ENCODE measurements around the gene MARK3.
A peak's percentile ranks its signal among the peaks of the same experiment; 100 is the strongest.

MARK3 gene

GRCh38 chr14:103530390-103530789 is 145.2 kb downstream of the MARK3 start:
- H3K36me3 ChIP-seq (ENCODE audit: control insufficient read depth, insufficient read depth, low read length): no peaks in the 10 kb centered on the region
- WGBS, 2 experiments: 70 to 72% methylated on average over 7 of the region's 7 CpGs
- peak overlapping the region; percentile 78 for H3K4me3 ChIP-seq (ENCODE audit: insufficient read depth, low read depth, low read length)
- H3K4me1 ChIP-seq (ENCODE audit: control insufficient read depth, insufficient read depth, low read length): peaks cover 12% of the 10 kb centered on the region
- H3K27me3 ChIP-seq (ENCODE audit: control insufficient read depth, insufficient read depth, low read length, poor library complexity, severe bottlenecking): no peaks in the 10 kb centered on the region
- H3K27ac ChIP-seq (ENCODE audit: insufficient read depth, low read depth, low read length, poor library complexity, severe bottlenecking): no peak overlapping the region
- H3K9me3 ChIP-seq (ENCODE audit: control insufficient read depth, low read length): no peaks in the 10 kb centered on the region

- Histone ChIP-seq H3K27ac (ENCODE audit: insufficient read depth, low read depth, low read length, poor library complexity, severe bottlenecking) (no peak overlapping the region), H3K27me3 (ENCODE audit: control insufficient read depth, insufficient read depth, low read length, poor library complexity, severe bottlenecking) (no peaks in the 10 kb centered on the region), H3K9me3 (ENCODE audit: control insufficient read depth, low read length) (no peaks in the 10 kb centered on the region), H3K4me3 (ENCODE audit: insufficient read depth, low read depth, low read length) (no peak overlapping the region), H3K4me1 (ENCODE audit: control insufficient read depth, insufficient read depth, low read length) (peaks cover 12% of the 10 kb centered on the region), H3K36me3 (ENCODE audit: control insufficient read depth, insufficient read depth, low read length) (no peaks in the 10 kb centered on the region)
- 91 to 94% methylated on average over 11 of the region's 11 CpGs for WGBS, 2 experiments
Measured at GRCh38 chr14:103530831-103531230, 145.6 kb downstream of the MARK3 start.

- Histone ChIP-seq H3K4me3 (ENCODE audit: insufficient read depth, low read depth, low read length) (no peak overlapping the region), H3K36me3 (ENCODE audit: control insufficient read depth, insufficient read depth, low read length) (no peaks in the 10 kb centered on the region), H3K27me3 (ENCODE audit: control insufficient read depth, insufficient read depth, low read length, poor library complexity, severe bottlenecking) (no peaks in the 10 kb centered on the region), H3K4me1 (ENCODE audit: control insufficient read depth, insufficient read depth, low read length) (peaks cover 12% of the 10 kb centered on the region), H3K27ac (ENCODE audit: insufficient read depth, low read depth, low read length, poor library complexity, severe bottlenecking) (no peak overlapping the region), H3K9me3 (ENCODE audit: control insufficient read depth, low read length) (no peaks in the 10 kb centered on the region)
- 94 to 96% methylated on average over 15 of the region's 15 CpGs for WGBS, 2 experiments
Measured at GRCh38 chr14:103531421-103532215, 146.4 kb downstream of the MARK3 start.

- H3K9me3 ChIP-seq (ENCODE audit: control insufficient read depth, low read length): no peaks in the 10 kb centered on the region
- no peak overlapping the region for H3K27ac ChIP-seq (ENCODE audit: insufficient read depth, low read depth, low read length, poor library complexity, severe bottlenecking)
- H3K4me1 ChIP-seq (ENCODE audit: control insufficient read depth, insufficient read depth, low read length): peaks cover 12% of the 10 kb centered on the region
- 94 to 96% methylated on average over 32 of the region's 32 CpGs for WGBS, 2 experiments
- H3K4me3 ChIP-seq (ENCODE audit: insufficient read depth, low read depth, low read length): no peak overlapping the region
- no peaks in the 10 kb centered on the region for H3K27me3 ChIP-seq (ENCODE audit: control insufficient read depth, insufficient read depth, low read length, poor library complexity, severe bottlenecking)
- no peaks in the 10 kb centered on the region for H3K36me3 ChIP-seq (ENCODE audit: control insufficient read depth, insufficient read depth, low read length)
Measured at GRCh38 chr14:103532216-103533136, 147.3 kb downstream of the MARK3 start.

- no peaks in the 10 kb centered on the region for H3K27me3 ChIP-seq (ENCODE audit: control insufficient read depth, insufficient read depth, low read length, poor library complexity, severe bottlenecking)
- peaks cover 6% of the 10 kb centered on the region for H3K4me1 ChIP-seq (ENCODE audit: control insufficient read depth, insufficient read depth, low read length)
- WGBS, 2 experiments: 93 to 94% methylated on average over 23 of the region's 23 CpGs
- H3K4me3 ChIP-seq (ENCODE audit: insufficient read depth, low read depth, low read length): no peak overlapping the region
- no peaks in the 10 kb centered on the region for H3K9me3 ChIP-seq (ENCODE audit: control insufficient read depth, low read length)
- no peaks in the 10 kb centered on the region for H3K36me3 ChIP-seq (ENCODE audit: control insufficient read depth, insufficient read depth, low read length)
- no peak overlapping the region for H3K27ac ChIP-seq (ENCODE audit: insufficient read depth, low read depth, low read length, poor library complexity, severe bottlenecking)
Measured at GRCh38 chr14:103533137-103533998, 148.2 kb downstream of the MARK3 start.

- Histone ChIP-seq H3K4me3 (ENCODE audit: insufficient read depth, low read depth, low read length) (no peak overlapping the region), H3K9me3 (ENCODE audit: control insufficient read depth, low read length) (no peaks in the 10 kb centered on the region), H3K36me3 (ENCODE audit: control insufficient read depth, insufficient read depth, low read length) (no peaks in the 10 kb centered on the region), H3K4me1 (ENCODE audit: control insufficient read depth, insufficient read depth, low read length) (peaks cover 10% of the 10 kb centered on the region), H3K27ac (ENCODE audit: insufficient read depth, low read depth, low read length, poor library complexity, severe bottlenecking) (no peak overlapping the region), H3K27me3 (ENCODE audit: control insufficient read depth, insufficient read depth, low read length, poor library complexity, severe bottlenecking) (no peaks in the 10 kb centered on the region)
- 94 to 96% methylated on average over 25 of the region's 25 CpGs for WGBS, 2 experiments
Measured at GRCh38 chr14:103533999-103534575, 148.9 kb downstream of the MARK3 start.

- H3K27ac ChIP-seq (ENCODE audit: insufficient read depth, low read depth, low read length, poor library complexity, severe bottlenecking): no peak overlapping the region
- H3K27me3 ChIP-seq (ENCODE audit: control insufficient read depth, insufficient read depth, low read length, poor library complexity, severe bottlenecking): no peaks in the 10 kb centered on the region
- H3K4me3 ChIP-seq (ENCODE audit: insufficient read depth, low read depth, low read length): no peak overlapping the region
- peaks cover 10% of the 10 kb centered on the region for H3K4me1 ChIP-seq (ENCODE audit: control insufficient read depth, insufficient read depth, low read length)
- no peaks in the 10 kb centered on the region for H3K36me3 ChIP-seq (ENCODE audit: control insufficient read depth, insufficient read depth, low read length)
- H3K9me3 ChIP-seq (ENCODE audit: control insufficient read depth, low read length): no peaks in the 10 kb centered on the region
- 93 to 95% methylated on average over 22 of the region's 22 CpGs for WGBS, 2 experiments
Measured at GRCh38 chr14:103534576-103535061, 149.4 kb downstream of the MARK3 start.

GRCh38 chr14:103535081-103535890 is 150.1 kb downstream of the MARK3 start:
- Histone ChIP-seq H3K27me3 (ENCODE audit: control insufficient read depth, insufficient read depth, low read length, poor library complexity, severe bottlenecking) (no peaks in the 10 kb centered on the region), H3K9me3 (ENCODE audit: control insufficient read depth, low read length) (no peaks in the 10 kb centered on the region), H3K36me3 (ENCODE audit: control insufficient read depth, insufficient read depth, low read length) (no peaks in the 10 kb centered on the region), H3K4me1 (ENCODE audit: control insufficient read depth, insufficient read depth, low read length) (peaks cover 6% of the 10 kb centered on the region), H3K4me3 (ENCODE audit: insufficient read depth, low read depth, low read length) (no peak overlapping the region), H3K27ac (ENCODE audit: insufficient read depth, low read depth, low read length, poor library complexity, severe bottlenecking) (no peak overlapping the region)
- 94 to 95% methylated on average over 21 of the region's 21 CpGs for WGBS, 2 experiments
